Caki2 (cell line): ENCODE measurements around the gene TMEM138. TPM values are rescaled to one million over a fixed set of nuclear protein-coding genes. Genes with fewer than 3 reads are reported as not detected.

Experiments used
- total RNA-seq: library from RNA; depleted of rRNA; stranded (reverse); fragments of >200 nt; shearing (Covaris generic); gene quantifications from 2 replicates; pipeline ENCODE4 v1.2.3, GENCODE V29; 2014; ENCODE audit warnings: low replicate concordance; rRNA removed

TMEM138 gene
- total RNA-seq, 1 experiment from 2014 or later = 31.3 TPM

Other genes with a start within 250 kb of the TMEM138 start
- gene VPS37C, start 200.9 kb upstream of the TMEM138 start, total RNA-seq = 12.3 and 20.8 TPM in 2 replicates
- gene PGA3, start 158.9 kb upstream of the TMEM138 start, total RNA-seq = not detected in 2 replicates
- gene PGA4, start 140.0 kb upstream of the TMEM138 start, total RNA-seq = not detected in 2 replicates
- gene PGA5, start 121.2 kb upstream of the TMEM138 start, total RNA-seq = not detected in 2 replicates
- not detected in 2 replicates for gene VWCE, start 67.1 kb upstream of the TMEM138 start, total RNA-seq
- 151 and 154 TPM in 2 replicates for gene DDB1, start 29.3 kb upstream of the TMEM138 start, total RNA-seq
- 69.5 and 73.5 TPM in 2 replicates for gene TKFC, start 29.1 kb upstream of the TMEM138 start, total RNA-seq
- 56.1 and 59.9 TPM in 2 replicates for gene CYB561A3, start 492 bp upstream of the TMEM138 start, total RNA-seq
- 13.3 and 23.6 TPM in 2 replicates for gene TMEM216, start 30.2 kb downstream of the TMEM138 start, total RNA-seq
- 24.5 and 44.8 TPM in 2 replicates for gene CPSF7, start 67.6 kb downstream of the TMEM138 start, total RNA-seq
- 21.6 and 25.1 TPM in 2 replicates for gene SDHAF2, start 67.8 kb downstream of the TMEM138 start, total RNA-seq
- not detected in 2 replicates for gene LRRC10B, start 146.4 kb downstream of the TMEM138 start, total RNA-seq
- gene SYT7, start 218.7 kb downstream of the TMEM138 start, total RNA-seq = 0.41 and 2.0 TPM in 2 replicates